HAP-1 (cell line): ENCODE data around the gene NMNAT2.
A peak's percentile ranks its signal among the peaks of the same experiment; 100 is the strongest.

Experiments
- DNase-seq, 2 experiments: peaks; one replicate each; pipeline ENCODE4 v3.0.0-alpha.2; 2016 to 2020; ENCODE audit warnings: low spot score in 2 of 2
- H3K27me3 ChIP-seq: fragments of 250-450 bp; sonication (Bioruptor Pico); 2 replicates; pipeline ENCODE4 v1.5.1; 2020; ENCODE audit warnings: low read depth, mild to moderate bottlenecking, moderate library complexity
- H3K36me3 ChIP-seq: fragments of 250-450 bp; sonication (Bioruptor Pico); replicated peaks from 2 replicates; pipeline ENCODE4 v1.5.1; 2020; ENCODE audit warnings: mild to moderate bottlenecking
- H3K4me1 ChIP-seq: fragments of 250-450 bp; sonication (Bioruptor Pico); 2 replicates; pipeline ENCODE4 v1.5.1; 2020; ENCODE audit warnings: mild to moderate bottlenecking
- H3K4me3 ChIP-seq: fragments of 250-450 bp; sonication (Bioruptor Pico); 2 replicates; pipeline ENCODE4 v1.5.1; 2020; ENCODE audit warnings: mild to moderate bottlenecking, moderate library complexity
- H3K9me3 ChIP-seq: fragments of 250-450 bp; sonication (Bioruptor Pico); 2 replicates; pipeline ENCODE4 v1.5.1; 2020; ENCODE audit warnings: mild to moderate bottlenecking, moderate library complexity
- in situ Hi-C: fragments of 300-500 bp; cut with MboI; formaldehyde crosslinking; loops from 3 replicates; pipeline ENCODE4 v1.14.3; 2020; ENCODE audit warnings: low sequenced_read_pairs, inconsistent platforms, mixed read lengths

NMNAT2 gene

DNA sequence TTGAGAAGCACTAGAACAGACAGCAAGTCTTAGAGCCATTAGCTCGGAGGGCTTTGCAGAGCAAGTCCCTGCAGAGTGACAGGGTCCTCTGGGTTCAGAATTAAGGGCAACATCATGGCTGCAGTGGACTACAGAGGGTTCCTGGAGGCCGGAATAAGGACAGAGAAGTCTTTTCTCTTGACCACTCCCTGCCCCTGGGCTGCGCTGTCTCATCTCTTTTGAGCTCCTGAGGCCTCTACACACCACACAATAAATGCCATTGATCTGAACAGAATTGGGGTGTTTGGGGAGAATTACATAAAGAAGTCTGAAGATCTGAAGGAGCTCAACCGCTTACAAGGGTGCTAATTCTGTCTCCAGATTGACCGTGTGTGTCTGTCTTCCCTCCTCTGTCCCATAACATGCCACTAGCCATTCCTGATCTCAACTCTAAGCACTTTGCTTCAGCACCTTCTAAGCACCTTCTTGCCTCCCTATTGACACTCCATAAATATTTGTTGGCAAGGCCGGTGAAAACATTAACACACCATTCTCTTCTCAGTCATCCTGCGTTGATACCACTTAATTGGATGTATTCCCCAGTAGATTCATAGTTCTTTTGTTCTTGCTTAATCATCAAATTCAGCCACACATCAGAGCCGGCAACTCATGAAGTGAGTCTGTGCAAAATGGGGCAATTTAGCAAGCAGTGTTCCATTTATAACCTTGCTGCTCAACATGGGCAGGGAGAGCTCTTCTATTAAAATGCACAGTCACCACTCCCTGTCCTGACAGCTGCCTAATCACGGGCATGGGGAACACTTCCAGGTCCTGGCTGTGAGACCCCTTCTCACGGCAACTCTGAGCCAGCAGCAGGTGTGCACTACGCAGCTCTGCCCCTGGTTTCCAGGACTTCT is 49.7 kb downstream of the NMNAT2 start:
- in situ Hi-C loops = no loop called here
- no peak for DNase-seq
- no peaks in the 10 kb centered on the region for H3K27me3 ChIP-seq
- H3K4me1 ChIP-seq = no peaks in the 10 kb centered on the region; the same call in 1 of the 2 replicates
- H3K9me3 ChIP-seq = no peaks in the 10 kb centered on the region
- no peaks in the 10 kb centered on the region for H3K36me3 ChIP-seq
- no peak overlapping the region for H3K4me3 ChIP-seq

DNA sequence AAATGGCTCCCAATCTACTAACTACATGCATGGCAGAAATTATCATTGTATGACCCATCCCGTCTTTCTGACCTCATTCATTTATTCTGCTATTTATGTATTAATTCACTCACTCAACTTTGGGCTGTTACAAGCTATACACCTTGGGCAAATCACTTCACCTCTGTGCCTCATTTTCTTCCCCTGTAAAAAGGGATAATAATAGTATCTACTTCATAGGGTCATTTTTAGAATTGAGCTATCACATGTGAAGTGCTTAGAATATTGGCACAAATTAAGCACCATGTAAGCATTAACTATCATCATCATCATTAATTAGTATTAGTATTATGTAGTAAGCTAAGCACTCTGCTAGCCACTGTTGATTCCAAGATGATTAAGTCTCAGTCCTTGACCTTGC is 52.1 kb downstream of the NMNAT2 start:
- Histone ChIP-seq H3K9me3 (no peaks in the 10 kb centered on the region), H3K4me1 (no peaks in the 10 kb centered on the region; the same call in 1 of the 2 replicates), H3K36me3 (no peaks in the 10 kb centered on the region), H3K27me3 (no peaks in the 10 kb centered on the region), H3K4me3 (no peak overlapping the region)
- no peak for DNase-seq
- in situ Hi-C loops = no loop called here

DNA sequence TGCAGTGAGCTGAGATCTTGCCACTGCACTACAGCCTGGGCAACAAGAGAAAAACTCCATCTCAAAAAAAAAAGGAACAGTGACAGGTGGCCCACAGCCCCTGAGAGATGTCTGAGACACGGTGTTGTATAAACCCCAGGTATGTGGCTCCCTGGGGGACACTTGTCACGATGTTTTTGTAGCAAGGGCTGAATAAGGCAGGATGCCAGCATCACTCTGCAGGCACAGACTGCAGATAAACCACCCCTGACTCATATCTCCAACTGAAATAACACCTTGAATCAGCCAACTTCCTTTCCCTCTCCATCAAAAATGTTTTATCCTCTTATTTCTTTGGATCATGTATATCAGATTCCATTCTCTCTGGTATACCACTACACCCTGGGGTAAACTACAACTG is 52.5 kb downstream of the NMNAT2 start:
- H3K4me1 ChIP-seq = no peaks in the 10 kb centered on the region; the same call in 1 of the 2 replicates
- in situ Hi-C loops = no loop called here
- no peaks in the 10 kb centered on the region for H3K36me3 ChIP-seq
- H3K27me3 ChIP-seq = no peaks in the 10 kb centered on the region
- H3K9me3 ChIP-seq = no peaks in the 10 kb centered on the region
- DNase-seq = no peak
- no peak overlapping the region for H3K4me3 ChIP-seq

DNA sequence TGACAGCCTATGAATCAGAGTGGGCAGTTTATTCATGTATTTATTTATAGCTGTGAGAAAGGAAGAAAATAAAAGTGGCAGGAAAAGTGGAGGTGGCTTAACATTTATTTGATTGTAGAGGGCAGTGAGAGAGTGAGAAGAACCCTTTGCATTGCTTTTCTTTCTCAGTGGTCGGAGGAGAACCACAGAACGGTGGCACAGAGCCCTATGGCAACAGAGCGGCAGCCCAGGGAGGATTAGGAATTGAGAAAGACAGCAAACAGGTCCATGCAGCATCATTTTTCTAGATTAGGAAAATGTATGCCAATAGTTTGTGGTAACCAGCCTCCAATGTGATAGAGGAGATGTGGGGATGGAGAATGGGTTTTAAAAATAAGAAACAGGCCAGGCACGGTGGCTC is 53.1 kb downstream of the NMNAT2 start:
- Histone ChIP-seq H3K9me3 (no peaks in the 10 kb centered on the region), H3K36me3 (no peaks in the 10 kb centered on the region), H3K27me3 (no peaks in the 10 kb centered on the region), H3K4me1 (no peaks in the 10 kb centered on the region; the same call in 1 of the 2 replicates), H3K4me3 (no peak overlapping the region)
- in situ Hi-C loops = no loop called here
- no peak for DNase-seq

DNA sequence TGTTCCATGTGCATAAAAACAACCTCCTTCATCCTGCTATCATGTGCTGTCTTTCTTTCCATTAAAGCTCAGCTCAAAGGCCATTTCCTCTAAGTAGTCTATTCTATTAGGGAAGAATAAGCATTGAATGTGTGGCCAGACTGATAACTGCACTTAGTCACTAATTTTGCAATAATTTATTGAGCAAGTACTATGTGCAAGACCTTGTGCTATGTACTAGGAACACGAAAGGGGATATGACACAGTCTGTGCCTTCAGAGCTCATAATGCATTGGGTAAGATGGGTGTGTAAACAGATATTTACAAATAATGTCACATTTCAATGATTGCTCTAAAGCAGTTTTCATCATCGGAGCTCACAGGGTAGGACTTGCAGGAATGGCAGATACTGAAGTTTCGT is 54.2 kb downstream of the NMNAT2 start:
- Histone ChIP-seq H3K36me3 (no peaks in the 10 kb centered on the region), H3K4me3 (no peak overlapping the region), H3K9me3 (no peaks in the 10 kb centered on the region), H3K4me1 (no peaks in the 10 kb centered on the region; the same call in 1 of the 2 replicates), H3K27me3 (no peaks in the 10 kb centered on the region)
- no peak for DNase-seq
- in situ Hi-C loops = no loop called here

DNA sequence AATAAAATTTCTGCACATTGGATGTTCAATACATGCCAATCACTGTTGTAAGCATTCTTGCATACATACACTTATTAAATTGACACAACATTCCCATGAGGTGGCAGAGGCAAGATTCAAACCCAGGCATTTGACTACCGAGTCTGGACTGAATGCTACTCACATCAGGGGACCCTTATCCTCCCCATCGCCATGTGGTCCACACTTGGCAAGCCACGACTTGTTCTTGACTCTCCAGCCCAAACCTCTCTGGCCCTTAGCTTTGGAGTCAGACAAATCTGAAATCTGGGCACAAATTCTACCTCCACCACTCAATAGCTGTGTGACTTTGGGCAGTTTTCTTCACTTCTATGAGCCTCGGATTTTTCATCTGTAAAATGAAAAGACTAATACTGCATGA is 57.1 kb downstream of the NMNAT2 start:
- in situ Hi-C loops = no loop called here
- Histone ChIP-seq H3K36me3 (no peaks in the 10 kb centered on the region), H3K4me3 (no peak overlapping the region), H3K9me3 (no peaks in the 10 kb centered on the region), H3K27me3 (no peaks in the 10 kb centered on the region), H3K4me1 (no peaks in the 10 kb centered on the region)
- no peak for DNase-seq

DNA sequence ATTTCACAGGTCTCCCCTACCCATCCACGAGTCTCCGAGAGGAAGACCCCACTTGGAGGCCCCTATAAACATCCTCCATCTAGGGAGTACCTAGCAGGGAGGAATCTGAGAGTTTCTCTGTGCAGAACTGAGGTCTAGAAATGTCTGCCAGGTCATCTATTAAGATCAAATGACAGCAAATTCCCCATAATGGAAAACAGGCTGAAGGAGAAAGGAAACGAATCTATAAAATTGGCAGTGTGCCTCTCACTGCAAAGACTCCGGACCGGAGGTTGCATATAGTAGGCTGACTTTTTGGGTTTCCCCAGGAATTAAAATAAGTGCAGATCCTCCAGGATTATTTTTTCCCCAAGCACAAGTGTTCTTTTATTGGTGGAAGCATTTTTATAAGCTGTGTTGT is 57.7 kb downstream of the NMNAT2 start:
- Histone ChIP-seq H3K36me3 (no peaks in the 10 kb centered on the region), H3K4me3 (no peak overlapping the region), H3K4me1 (no peaks in the 10 kb centered on the region), H3K9me3 (no peaks in the 10 kb centered on the region), H3K27me3 (no peaks in the 10 kb centered on the region)
- in situ Hi-C loops = no loop called here
- DNase-seq = no peak

DNA sequence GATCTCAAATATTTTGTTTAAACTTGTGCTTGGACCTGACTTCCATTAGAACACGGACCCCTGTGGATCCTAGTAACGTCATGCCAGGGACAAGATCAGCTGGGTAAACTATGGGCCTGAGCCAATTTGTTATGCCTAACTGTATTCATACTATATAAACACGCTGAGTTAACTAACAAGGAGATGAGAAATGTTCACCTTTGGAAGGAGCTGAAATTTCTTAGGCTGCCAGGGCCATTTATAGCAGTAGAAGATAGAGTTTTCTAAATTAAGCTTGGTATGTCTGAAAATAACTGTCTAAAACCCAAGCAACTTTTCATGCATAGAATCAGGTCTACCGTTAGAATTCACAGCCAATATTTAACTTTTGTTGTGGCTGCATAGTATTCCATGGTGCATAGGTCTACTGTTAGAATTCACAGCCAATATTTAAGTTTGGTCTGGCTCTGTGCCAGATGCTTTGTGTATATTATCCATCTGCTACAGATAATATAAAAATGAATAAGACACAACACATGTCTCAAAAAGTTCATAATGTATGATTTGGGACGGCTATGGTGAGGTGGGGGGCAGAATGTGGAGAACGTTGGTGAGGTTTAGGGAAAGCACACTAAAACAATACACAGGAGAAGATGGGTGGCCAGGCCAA is 61.5 kb downstream of the NMNAT2 start:
- H3K27me3 ChIP-seq = no peaks in the 10 kb centered on the region
- H3K4me3 ChIP-seq = no peak overlapping the region
- H3K9me3 ChIP-seq = no peaks in the 10 kb centered on the region
- no peak for DNase-seq
- H3K36me3 ChIP-seq = no peaks in the 10 kb centered on the region
- H3K4me1 ChIP-seq = no peaks in the 10 kb centered on the region
- in situ Hi-C loops = no loop called here

DNA sequence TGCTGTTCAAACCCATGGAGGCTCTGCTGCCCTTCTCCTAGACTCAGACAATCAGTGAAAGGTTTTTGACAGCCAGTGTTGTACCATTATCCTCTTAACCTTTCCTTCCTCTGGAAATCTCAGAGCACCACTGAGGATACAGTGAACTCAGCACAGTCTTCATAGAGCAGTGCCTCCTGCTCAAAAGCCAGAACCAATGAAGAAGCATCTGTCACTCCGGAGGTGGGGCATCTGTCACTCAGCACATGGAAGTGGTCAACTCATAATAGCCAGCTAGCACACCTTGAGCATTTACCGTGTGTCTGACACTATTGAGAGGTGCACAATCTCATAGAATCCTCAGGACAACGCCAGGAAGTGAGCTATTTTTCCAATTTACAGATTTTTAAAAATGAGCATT is 62.4 kb downstream of the NMNAT2 start:
- in situ Hi-C loops = no loop called here
- Histone ChIP-seq H3K36me3 (no peaks in the 10 kb centered on the region), H3K4me3 (no peak overlapping the region), H3K9me3 (no peaks in the 10 kb centered on the region), H3K4me1 (peaks cover 4% of the 10 kb centered on the region), H3K27me3 (no peaks in the 10 kb centered on the region)
- no peak for DNase-seq

DNA sequence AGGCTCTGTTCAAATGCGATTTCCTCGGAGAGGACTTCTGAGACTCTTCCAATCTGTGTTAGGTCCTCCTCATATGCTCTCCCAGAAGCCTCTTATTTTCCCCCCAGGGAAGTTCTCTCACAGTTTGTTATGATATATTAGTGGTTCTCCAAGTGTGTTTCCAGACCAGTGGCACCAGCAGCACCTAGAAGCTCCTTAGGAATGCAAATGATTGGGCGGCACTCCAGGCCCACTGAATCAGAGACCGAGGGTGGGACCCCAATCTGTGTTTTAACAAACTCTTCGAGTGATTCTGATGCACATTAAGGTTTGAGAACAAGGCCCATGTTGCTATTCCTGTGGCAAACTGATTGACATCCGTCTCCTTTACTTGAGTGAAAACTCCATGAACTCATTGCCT is 63.0 kb downstream of the NMNAT2 start:
- in situ Hi-C loops = no loop called here
- H3K4me1 ChIP-seq = peaks cover 10% of the 10 kb centered on the region
- no peaks in the 10 kb centered on the region for H3K36me3 ChIP-seq
- no peaks in the 10 kb centered on the region for H3K27me3 ChIP-seq
- DNase-seq = no peak
- no peaks in the 10 kb centered on the region for H3K9me3 ChIP-seq
- no peak overlapping the region for H3K4me3 ChIP-seq

DNA sequence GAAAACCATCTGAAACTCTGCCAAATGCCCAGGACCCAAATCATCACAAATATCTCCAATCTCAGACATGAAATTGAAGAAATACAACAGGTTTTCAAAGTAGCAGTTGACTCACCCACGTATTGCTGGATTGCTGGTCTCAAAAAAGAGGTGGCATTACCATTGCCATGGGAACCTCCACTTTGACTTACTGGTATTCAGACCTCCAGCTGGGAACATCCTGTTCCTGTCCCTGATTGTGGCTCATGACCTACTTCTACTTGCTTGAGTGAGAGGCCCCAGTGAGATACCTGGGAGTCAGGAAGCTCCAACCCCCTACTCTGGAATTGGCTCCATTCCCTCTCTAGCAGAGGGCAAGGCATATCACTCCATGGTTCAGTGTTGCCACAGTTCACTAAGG is 64.6 kb downstream of the NMNAT2 start:
- Histone ChIP-seq H3K4me3 (no peak overlapping the region), H3K27me3 (no peaks in the 10 kb centered on the region), H3K4me1 (peaks cover 17% of the 10 kb centered on the region), H3K9me3 (no peaks in the 10 kb centered on the region), H3K36me3 (no peaks in the 10 kb centered on the region)
- no peak for DNase-seq
- in situ Hi-C loops = no loop called here

DNA sequence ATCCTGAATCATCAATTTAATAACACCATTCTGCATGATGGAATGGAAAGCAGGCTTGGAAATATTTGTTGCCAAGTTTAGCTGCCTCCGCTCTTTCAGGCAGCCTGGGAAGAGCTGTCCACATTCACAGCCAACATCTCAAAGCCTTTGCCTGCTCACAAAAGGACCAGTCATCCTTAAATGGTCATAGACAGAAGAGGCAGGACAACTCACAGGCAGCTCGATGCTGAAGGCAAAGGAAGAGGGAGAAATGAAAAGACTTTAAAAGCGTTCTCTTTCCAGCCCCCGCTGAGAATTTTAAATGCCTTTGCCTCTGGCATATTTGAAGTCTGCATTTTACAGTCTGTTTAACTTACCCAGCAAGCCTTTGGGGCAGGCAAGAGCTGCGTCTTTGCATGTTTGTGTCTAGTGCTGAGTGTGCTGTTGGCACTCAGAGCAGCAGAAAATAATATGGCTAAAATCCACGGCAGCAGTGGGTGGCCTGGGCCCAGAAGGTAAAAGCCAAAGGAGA is 68.9 kb downstream of the NMNAT2 start:
- DNase-seq = peak in 1 of 2 experiments; percentile 25
- H3K36me3 ChIP-seq = no peaks in the 10 kb centered on the region
- H3K4me1 ChIP-seq = peaks cover 19% of the 10 kb centered on the region
- in situ Hi-C loops = no loop called here
- H3K4me3 ChIP-seq = no peak overlapping the region
- no peaks in the 10 kb centered on the region for H3K9me3 ChIP-seq
- no peaks in the 10 kb centered on the region for H3K27me3 ChIP-seq

DNA sequence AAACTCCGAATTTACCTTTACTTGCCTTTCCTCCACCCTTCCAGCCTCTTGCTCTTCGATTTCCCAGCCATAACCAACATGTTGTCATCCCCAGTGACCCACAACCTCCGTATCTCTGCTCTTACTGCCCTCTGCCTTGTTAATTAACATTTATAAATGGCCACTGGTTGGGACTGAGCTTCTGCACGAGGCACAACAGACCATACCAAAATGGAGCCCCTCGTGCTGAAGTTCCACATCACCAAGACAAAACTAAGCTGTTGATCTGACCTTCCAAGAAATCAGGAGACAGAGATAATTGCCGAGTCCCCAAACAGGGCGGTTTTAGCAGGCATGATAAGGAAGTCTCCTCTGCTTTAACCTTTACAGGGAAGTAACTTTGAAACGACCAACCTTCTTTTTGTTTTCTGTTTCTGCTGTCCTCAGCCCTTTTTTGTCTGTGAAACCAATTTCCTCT is 71.9 kb downstream of the NMNAT2 start:
- peaks cover 19% of the 10 kb centered on the region for H3K4me1 ChIP-seq
- DNase-seq = no peak
- no peaks in the 10 kb centered on the region for H3K27me3 ChIP-seq
- H3K9me3 ChIP-seq = no peaks in the 10 kb centered on the region
- H3K4me3 ChIP-seq = no peak overlapping the region
- in situ Hi-C loops = no loop called here
- no peaks in the 10 kb centered on the region for H3K36me3 ChIP-seq

DNA sequence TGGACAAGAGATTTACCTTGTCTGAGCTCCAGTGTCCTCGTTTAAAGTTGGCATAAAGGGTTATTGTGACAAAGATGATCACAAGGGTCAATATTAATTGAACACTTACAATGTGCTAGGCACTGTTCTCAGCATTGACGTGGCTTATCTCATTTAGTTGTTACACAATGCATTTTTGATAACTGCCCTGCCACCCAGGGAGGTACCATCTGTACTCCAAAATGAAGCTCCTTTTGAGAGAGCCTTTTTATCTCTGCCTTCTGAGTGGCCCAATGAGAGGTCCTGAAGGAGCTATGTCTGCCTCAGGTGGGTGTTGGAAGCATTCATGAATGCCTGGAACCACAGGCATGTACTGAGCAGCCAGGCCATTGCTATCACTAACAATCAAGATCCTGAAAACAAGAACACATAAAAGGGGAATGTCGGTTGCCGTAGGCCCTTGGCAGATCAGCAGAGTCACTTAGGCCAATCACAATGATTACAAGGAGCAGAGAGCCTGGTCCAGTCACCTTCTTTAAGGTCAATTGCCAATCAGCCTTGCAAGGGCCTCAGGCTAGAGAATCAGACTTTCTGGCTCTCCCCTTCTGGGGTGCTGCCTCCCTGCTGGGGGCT is 78.5 kb downstream of the NMNAT2 start:
- Histone ChIP-seq H3K4me3 (no peak overlapping the region), H3K9me3 (no peaks in the 10 kb centered on the region; the same call in 1 of the 2 replicates), H3K36me3 (no peaks in the 10 kb centered on the region), H3K27me3 (no peaks in the 10 kb centered on the region), H3K4me1 (no peaks in the 10 kb centered on the region)
- in situ Hi-C loops = no loop called here
- no peak for DNase-seq
